Activated CD4-positive, CD25-positive, alpha-beta regulatory T cell (primary cell): ENCODE measurements around the gene PRRG4.
"Not testable (repeated sequence)": the region's sequence is repeated elsewhere in the genome, so short reads cannot be mapped to it uniquely, and the experiment has no call there.

Experiments used
- DNase-seq, 4 experiments: peaks; one replicate each; lab custom pipeline; 2025; lab: John Stamatoyannopoulos, UW

The PRRG4 gene

GRCh38 chr11:32885556-32885955 lies 55.8 kb downstream of the PRRG4 start:
- no peak for DNase-seq

GRCh38 chr11:32886180-32886579 lies 56.5 kb downstream of the PRRG4 start:
- no peak for DNase-seq

GRCh38 chr11:32887707-32888383 lies 58.1 kb downstream of the PRRG4 start:
- not testable (repeated sequence) for DNase-seq

- not testable (repeated sequence) for DNase-seq
These were observed 58.6 kb downstream of the PRRG4 start for GRCh38 chr11:32888384-32888710.

- DNase-seq: no peak
These were observed 59.1 kb downstream of the PRRG4 start for GRCh38 chr11:32888805-32889204.

GRCh38 chr11:32890843-32891656 lies 61.3 kb downstream of the PRRG4 start:
- DNase-seq: no peak

GRCh38 chr11:32891657-32892354 lies 62.1 kb downstream of the PRRG4 start:
- DNase-seq: no peak

GRCh38 chr11:32892355-32893092 lies 62.8 kb downstream of the PRRG4 start, which contains the start of gene QSER1:
Gene QSER1, plus strand, starts transcription at chr11:32892811. Its CDS starts 315 bp downstream, at chr11:32893126.
- DNase-seq: peak; percentile 33 to 58 (median 50)

GRCh38 chr11:32893093-32893342 lies 63.3 kb downstream of the PRRG4 start:
- peak in 2 of 4 experiments; percentile 38 to 55 for DNase-seq

GRCh38 chr11:32893343-32894148 lies 63.8 kb downstream of the PRRG4 start:
- peak in 2 of 4 experiments; percentile 19 to 42 for DNase-seq

- no peak for DNase-seq
These were observed 64.6 kb downstream of the PRRG4 start for GRCh38 chr11:32894149-32894827.

GRCh38 chr11:32894921-32895320 lies 65.2 kb downstream of the PRRG4 start:
- DNase-seq: no peak

GRCh38 chr11:32895471-32895870 lies 65.7 kb downstream of the PRRG4 start:
- DNase-seq: no peak

GRCh38 chr11:32897103-32897502 lies 67.4 kb downstream of the PRRG4 start:
- DNase-seq: no peak

- no peak for DNase-seq
These were observed 69.7 kb downstream of the PRRG4 start for GRCh38 chr11:32899438-32899837.

- no peak for DNase-seq
These were observed 72.5 kb downstream of the PRRG4 start for GRCh38 chr11:32902089-32902665.

- DNase-seq: no peak
These were observed 75.4 kb downstream of the PRRG4 start for GRCh38 chr11:32905028-32905667.
